ENCODE results near the gene RAD51B. TPM values are rescaled to one million over a fixed set of nuclear protein-coding genes. Genes with fewer than 3 reads are reported as not detected.
A peak's percentile ranks its signal among the peaks of the same experiment; 100 is the strongest.

RAD51B gene
- total RNA-seq, 1 experiment from 2014 or later: 20.0 TPM

DNA sequence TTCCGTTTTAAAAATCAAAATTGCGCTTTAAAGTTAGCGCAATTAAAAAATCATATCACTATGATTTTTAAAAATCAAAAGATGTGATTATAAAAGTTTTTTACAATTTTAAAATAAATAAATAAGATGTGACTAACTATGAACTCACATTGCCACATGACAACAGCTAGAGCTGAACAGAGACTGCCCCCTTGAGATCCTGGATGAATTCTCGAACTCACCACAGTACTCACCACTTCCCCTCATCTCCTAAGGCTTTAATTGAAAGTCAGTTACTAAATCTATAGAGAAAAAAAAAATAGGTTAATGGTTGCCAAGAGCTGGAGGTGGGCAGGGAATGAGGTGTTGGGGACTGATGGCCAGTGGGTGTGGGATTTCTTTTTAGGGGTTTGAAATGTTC is 589.1 kb downstream of the RAD51B start:
- Histone ChIP-seq H3K79me2 (ENCODE audit: insufficient read depth, low read length) (no peaks in the 10 kb centered on the region), H2AFZ (ENCODE audit: low read depth, low read length, poor library complexity, severe bottlenecking) (no peak overlapping the region), H3K9me3 (ENCODE audit: control insufficient read depth in 1 of 2, insufficient read depth in 1 of 2, low read depth in 1 of 2, low read length in 2 of 2) (no peaks in the 10 kb centered on the region), H3K27ac (ENCODE audit: low read depth, low read length) (no peak overlapping the region), H3K4me1 (ENCODE audit: control insufficient read depth in 1 of 2, insufficient read depth in 2 of 2, low read length in 2 of 2) (peaks cover 59 to 72% of the 10 kb centered on the region in 2 experiments), H3K4me3 (replicated peaks in 1 of 2; ENCODE audit: low read depth in 1 of 2, low read length in 2 of 2) (no peak overlapping the region), H3K36me3 (ENCODE audit: control insufficient read depth in 1 of 2, insufficient read depth in 2 of 2, low read length in 2 of 2) (no peaks in the 10 kb centered on the region), H3K9ac (ENCODE audit: low read length) (no peak overlapping the region), H3K27me3 (ENCODE audit: insufficient read depth, low read length) (no peaks in the 10 kb centered on the region), H3K9me2 (ENCODE audit: insufficient read depth) (no peaks in the 10 kb centered on the region), H4K20me1 (ENCODE audit: insufficient read depth) (no peaks in the 10 kb centered on the region), H3K4me2 (ENCODE audit: low read length) (no peak overlapping the region; the same call in 1 of the 2 replicates)
- BruUV-seq (replicated peaks): no TSS peak
- ChIA-PET CTCF (no interaction called here), POLR2A (no interaction called here), RAD21 (ENCODE audit: low non-redundant PET in 1 of 2, low total read pairs in 2 of 2, uncharacterized antibody in 2 of 2, unreplicated experiment in 2 of 2) (no interaction called here)
- DNase-seq (ENCODE audit: low read depth, low spot score): no peak
- intact Hi-C loops (cut with micrococcal nuclease): no loop called here
- TF ChIP-seq, protein P1, sequence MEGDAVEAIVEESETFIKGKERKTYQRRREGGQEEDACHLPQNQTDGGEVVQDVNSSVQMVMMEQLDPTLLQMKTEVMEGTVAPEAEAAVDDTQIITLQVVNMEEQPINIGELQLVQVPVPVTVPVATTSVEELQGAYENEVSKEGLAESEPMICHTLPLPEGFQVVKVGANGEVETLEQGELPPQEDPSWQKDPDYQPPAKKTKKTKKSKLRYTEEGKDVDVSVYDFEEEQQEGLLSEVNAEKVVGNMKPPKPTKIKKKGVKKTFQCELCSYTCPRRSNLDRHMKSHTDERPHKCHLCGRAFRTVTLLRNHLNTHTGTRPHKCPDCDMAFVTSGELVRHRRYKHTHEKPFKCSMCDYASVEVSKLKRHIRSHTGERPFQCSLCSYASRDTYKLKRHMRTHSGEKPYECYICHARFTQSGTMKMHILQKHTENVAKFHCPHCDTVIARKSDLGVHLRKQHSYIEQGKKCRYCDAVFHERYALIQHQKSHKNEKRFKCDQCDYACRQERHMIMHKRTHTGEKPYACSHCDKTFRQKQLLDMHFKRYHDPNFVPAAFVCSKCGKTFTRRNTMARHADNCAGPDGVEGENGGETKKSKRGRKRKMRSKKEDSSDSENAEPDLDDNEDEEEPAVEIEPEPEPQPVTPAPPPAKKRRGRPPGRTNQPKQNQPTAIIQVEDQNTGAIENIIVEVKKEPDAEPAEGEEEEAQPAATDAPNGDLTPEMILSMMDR (IDR thresholded peaks at IDR 0.05 in 2 of 3, conservative IDR thresholded peaks at IDR 0.05 in 1 of 3; ENCODE audit: borderline replicate concordance in 1 of 3, insufficient read depth in 1 of 3, low read depth in 2 of 3, low read length in 2 of 3): peak in 1 of 3 experiments; percentile 13; a peak in 2 of 6 replicates
- TF ChIP-seq ZNF274 (IDR thresholded peaks at IDR 0.05; ENCODE audit: low read depth, low read length): no peak
- TF ChIP-seq, protein P2, sequence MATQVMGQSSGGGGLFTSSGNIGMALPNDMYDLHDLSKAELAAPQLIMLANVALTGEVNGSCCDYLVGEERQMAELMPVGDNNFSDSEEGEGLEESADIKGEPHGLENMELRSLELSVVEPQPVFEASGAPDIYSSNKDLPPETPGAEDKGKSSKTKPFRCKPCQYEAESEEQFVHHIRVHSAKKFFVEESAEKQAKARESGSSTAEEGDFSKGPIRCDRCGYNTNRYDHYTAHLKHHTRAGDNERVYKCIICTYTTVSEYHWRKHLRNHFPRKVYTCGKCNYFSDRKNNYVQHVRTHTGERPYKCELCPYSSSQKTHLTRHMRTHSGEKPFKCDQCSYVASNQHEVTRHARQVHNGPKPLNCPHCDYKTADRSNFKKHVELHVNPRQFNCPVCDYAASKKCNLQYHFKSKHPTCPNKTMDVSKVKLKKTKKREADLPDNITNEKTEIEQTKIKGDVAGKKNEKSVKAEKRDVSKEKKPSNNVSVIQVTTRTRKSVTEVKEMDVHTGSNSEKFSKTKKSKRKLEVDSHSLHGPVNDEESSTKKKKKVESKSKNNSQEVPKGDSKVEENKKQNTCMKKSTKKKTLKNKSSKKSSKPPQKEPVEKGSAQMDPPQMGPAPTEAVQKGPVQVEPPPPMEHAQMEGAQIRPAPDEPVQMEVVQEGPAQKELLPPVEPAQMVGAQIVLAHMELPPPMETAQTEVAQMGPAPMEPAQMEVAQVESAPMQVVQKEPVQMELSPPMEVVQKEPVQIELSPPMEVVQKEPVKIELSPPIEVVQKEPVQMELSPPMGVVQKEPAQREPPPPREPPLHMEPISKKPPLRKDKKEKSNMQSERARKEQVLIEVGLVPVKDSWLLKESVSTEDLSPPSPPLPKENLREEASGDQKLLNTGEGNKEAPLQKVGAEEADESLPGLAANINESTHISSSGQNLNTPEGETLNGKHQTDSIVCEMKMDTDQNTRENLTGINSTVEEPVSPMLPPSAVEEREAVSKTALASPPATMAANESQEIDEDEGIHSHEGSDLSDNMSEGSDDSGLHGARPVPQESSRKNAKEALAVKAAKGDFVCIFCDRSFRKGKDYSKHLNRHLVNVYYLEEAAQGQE (IDR thresholded peaks at IDR 0.05; ENCODE audit: low read depth): no peak
- TF ChIP-seq SP1 (IDR thresholded peaks at IDR 0.05; ENCODE audit: low read depth): no peak
- no peak for TF ChIP-seq POLR2A (IDR thresholded peaks at IDR 0.05; ENCODE audit: borderline replicate concordance, extremely low read depth, insufficient read depth, insufficient read length)
- TF ChIP-seq ELF1 (IDR thresholded peaks at IDR 0.05; ENCODE audit: borderline replicate concordance, low read depth): no peak
- TF ChIP-seq FOSL1 (IDR thresholded peaks at IDR 0.05; ENCODE audit: low read depth): no peak
- TF ChIP-seq RAD21 (IDR thresholded peaks at IDR 0.05; ENCODE audit: low read depth): peak; percentile 51
- TF ChIP-seq, protein P3, sequence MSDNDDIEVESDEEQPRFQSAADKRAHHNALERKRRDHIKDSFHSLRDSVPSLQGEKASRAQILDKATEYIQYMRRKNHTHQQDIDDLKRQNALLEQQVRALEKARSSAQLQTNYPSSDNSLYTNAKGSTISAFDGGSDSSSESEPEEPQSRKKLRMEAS (IDR thresholded peaks at IDR 0.05): no peak
- TF ChIP-seq EGR1 (IDR thresholded peaks at IDR 0.05; ENCODE audit: low read depth): no peak
- TF ChIP-seq EZH2phosphoT487 (IDR thresholded peaks at IDR 0.05; ENCODE audit: borderline replicate concordance): no peak
- no peak for TF ChIP-seq CBX3 (IDR thresholded peaks at IDR 0.05; ENCODE audit: low read depth)
- 0 out of 2 replicates have a peak, but pooled peaks have one; percentile 48 for ATAC-seq

Measured in HCT116 (cell line).